Stimulated activated naive CD8-positive, alpha-beta T cell treated with anti-CD3 and anti-CD28 coated beads, Interleukin-15, Interleukin-2, amounts not matched to agents 100 U/mL and 50 U/mL, for 24 hours (primary cell): ENCODE results near the gene SLC38A2.

Source experiments
- ATAC-seq: fragments of 150-1000 bp; cut with Tn5 transposase; one replicate; pipeline ENCODE4 v1.10.0; 2021
- DNase-seq: peaks from one replicate; pipeline ENCODE4 v3.0.0; 2021

Gene SLC38A2

DNA sequence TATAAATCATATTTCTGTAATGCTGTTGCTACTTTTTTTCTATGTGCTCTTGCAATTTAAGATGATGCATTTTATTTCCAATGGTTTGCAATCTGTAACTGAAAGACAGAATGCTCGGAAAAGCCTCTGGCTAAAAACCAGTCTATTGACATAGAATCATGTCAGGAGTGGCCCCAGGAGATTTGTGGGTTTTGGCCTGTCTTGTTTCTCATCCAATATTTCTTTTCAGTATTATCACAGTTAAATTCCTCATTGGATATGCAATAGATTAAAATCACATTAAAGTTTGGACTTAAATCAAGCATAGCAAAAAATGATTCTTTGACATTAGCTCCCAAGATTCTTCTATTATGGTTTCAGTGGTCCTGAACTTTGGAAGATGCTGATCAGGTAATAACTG, 19.1 kb upstream of the SLC38A2 start:
- ATAC-seq (no peak), DNase-seq (no peak)

DNA sequence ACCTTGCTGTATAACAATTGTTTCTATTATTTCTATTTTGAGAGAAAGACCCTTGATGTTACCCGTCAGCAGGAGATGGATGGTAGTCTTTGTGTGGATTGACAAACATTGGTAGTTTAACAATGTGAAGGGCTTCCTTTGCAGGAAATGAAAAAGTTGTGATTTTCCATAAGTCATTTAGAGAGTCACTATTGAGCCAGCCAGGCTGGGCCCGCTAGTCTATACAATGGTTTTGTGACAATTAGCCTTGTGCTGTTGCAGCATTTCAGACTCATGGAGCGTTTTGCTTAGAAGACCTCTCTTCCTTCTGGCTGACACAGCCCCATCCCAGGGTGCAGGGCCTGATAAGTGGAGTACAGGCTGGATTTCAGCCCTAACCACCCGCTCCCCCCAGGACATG, 18.3 kb upstream of the SLC38A2 start:
- peak; percentile 11 for ATAC-seq
- no peak for DNase-seq

DNA sequence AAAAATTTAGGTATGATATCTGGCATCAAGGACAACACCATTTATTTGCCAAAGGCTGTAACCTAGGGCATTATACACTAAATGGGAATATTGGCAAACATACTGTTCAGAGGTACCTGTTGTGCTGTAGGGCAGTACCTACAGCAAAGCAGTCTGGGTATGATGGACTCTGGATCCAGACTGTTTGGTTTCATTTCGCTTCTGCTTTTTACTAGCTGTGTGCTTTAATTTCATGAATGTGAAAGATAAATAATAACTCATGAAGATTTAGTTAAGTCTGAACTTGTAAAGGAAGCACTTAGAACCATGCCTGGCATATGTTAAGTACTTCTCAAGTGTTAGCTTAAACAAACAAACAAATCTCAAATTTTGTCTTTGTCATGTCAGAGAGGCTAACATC, 17.7 kb upstream of the SLC38A2 start:
- no peak for ATAC-seq
- no peak for DNase-seq

DNA sequence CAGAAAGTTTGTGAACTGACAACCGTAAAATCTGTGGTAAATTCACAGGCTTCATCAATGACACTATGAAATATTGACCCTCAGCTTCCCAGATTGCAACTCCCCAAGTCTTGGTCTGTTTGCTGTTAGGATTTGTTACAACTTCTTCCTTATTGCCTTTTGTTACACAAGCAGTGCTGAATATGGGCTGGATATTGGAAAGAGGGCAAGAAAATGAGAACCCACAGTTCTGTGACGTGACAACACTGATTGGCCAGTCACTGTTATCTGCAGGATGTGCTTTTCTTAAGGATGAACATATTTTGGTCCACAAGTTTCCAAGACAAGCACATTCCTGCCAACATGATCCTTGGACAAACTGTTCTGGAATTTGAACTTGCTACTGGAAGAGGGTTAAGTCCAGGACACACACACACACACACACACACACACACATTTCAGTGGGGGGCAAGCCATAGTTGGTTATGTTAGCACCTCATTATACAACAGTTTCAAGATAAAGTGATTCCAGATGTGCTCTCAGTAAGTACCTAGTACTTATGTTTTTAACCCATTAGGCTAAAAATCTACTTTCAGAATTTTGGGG, 16.6 kb upstream of the SLC38A2 start:
- DNase-seq (no peak), ATAC-seq (no peak)

DNA sequence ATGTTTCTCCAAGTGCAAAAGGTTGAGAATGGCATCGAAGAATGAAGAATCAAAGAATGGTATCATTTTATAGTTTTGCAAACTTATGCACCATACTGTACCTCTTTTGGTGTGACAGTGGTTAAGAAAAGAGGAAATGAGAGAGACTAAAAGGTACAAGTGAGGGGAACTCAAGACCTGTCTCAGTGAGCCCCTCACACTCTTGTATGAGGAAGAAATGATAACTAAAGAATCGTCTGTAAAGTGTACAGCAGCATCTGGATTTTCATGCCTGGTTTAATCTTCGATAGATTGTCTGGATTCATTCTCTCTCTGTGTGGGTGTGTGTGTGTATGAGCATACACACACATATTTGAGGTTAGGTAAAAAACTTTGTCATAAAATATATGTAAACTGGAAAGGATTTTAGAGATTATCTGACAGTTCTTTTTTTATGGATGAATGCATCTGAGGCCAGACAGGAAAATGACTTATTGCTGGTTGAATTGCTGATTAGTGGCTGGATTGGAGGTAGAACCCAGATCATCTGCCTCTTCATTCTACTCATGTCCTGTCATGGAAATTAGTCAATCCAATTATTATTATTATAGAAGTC, 16.0 kb upstream of the SLC38A2 start:
- ATAC-seq (no peak), DNase-seq (no peak)

DNA sequence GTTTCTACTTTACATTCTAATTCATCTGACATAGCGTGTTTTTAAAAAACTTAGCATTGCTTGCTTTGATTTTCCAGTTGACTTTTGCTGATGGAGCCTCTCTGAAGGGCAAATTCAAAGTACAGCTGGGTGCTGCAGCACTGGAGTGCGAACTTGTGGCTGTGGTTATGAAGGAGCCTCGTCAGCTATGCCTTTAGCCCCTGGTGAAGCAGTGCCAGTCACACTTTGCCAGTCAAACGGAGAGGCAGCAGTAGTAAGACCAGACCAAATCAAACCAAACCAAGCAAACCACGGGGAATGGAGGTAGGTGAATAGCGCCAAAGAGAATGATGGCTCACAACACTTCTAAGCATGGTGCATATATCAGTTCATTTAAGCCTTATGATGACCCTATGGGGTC, 15.1 kb upstream of the SLC38A2 start:
- DNase-seq, result peak; percentile 63
- peak; percentile 55 for ATAC-seq

DNA sequence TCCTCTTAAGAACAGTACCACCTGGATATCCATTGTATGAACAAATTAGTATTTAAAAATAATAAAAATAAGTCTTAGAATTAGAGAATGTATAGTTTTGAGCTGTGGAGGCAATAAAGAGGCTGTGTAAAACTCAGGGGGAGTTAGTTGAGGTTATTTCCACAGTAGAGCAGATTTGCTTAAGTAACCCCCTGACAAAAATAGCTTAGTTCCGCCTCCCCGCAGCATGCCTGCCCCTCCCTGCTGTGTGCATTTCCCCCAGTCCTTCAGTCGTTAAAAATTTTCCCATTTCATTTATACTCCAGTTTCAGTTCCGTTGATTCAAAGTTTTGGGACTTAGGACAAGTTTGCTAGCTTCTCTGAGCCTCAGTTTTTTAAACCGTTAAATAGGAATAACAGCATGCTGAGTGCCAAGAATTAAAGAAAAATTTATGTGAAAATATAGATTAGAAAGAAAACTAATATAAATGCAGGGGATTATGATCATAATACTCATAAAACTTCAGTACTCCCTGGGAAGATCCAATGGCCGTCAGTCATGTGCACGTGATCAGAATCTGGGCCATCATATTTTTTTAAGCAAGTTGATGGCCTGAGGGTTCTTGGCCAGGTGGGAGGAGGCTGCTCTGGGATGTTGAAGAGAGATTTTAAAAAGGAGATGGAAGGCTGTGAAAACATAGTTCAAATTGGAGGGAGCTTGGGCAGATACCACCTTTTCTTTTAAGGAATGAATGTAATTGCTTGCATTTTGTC, 14.5 kb upstream of the SLC38A2 start:
- DNase-seq (peak; percentile 38), ATAC-seq (no peak)

DNA sequence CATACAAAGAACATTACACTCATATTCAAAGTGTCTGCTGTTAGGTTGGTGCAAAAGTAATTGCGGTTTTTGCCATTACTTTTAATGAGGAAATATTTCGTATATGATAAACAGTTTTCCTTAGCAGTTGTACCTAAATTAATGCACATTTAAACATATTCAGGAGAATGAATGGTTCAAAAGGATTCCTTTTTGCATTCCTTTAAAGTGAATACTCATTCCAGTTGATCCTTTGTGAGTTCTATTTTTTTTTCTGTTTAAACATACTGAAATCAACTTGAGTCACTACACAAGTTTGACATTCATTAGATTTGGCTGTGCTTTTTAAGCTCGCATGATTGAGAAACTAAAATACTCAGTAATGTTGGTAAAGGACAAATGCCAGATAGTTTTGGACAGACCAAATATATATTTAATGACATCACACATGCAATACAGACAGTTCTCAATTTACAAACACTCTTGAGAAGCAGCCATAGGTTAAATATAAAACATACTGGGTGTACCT, 13.8 kb upstream of the SLC38A2 start:
- ATAC-seq, result no peak
- DNase-seq, result no peak

DNA sequence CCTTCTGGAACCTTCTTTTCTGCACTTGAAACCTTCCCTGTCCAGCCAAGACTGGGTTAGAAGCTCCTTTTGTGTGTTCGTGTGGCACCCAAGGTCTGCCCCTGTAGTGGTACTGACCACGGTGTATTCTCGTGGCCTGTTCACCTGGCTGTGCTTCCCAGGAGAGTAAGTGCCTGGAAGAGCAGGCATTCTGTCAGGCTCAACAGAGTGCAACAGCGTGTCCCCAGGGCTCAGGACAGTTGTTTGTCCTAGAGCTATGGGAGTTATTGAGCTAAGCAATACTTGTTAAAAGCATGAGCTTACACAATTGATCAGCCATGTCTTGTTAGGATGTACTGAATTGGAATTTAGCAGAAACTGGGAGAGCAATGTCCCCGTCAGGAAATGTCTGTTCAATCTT, 12.9 kb upstream of the SLC38A2 start:
- DNase-seq (no peak), ATAC-seq (no peak)

DNA sequence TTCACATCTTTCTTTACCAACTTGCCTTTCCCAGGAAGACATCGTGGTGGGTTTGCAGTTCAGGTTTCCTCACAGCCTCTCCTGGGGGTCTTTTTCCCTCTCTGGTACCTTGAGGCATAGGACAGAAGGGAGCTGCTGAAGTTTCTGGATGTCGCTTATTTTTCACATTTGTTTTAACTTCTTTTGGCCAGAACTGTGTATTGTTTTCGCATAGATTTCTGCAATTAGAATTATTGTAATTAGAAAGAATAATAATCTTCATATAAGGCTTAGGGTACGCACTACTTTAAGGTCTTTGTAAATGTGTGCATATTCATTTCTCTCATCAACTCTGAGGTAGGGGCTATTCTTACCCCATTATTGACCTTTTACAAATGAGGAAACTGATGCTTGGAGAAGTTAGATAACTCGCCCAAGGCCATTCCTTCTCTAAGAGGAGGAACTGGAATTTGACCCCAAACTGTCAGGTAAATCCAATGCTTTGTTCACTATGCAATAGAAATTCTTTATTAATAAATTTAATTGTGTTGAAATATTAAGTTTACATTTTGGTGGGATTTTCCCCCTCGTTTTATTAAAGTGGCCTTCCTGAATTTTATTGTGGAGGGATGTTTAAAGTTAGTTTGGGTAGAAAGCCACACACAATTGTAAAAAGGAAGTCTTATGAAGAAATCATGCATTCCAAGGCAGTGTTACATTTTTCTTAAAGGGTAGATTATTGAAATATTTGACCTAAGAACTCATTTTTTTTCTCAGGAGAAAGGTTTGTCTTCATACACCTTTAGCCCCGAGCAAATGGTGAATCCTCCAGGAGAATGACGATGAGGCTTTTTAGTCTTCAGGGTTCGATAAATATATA, 12.1 kb upstream of the SLC38A2 start:
- no peak for DNase-seq
- ATAC-seq, result no peak

DNA sequence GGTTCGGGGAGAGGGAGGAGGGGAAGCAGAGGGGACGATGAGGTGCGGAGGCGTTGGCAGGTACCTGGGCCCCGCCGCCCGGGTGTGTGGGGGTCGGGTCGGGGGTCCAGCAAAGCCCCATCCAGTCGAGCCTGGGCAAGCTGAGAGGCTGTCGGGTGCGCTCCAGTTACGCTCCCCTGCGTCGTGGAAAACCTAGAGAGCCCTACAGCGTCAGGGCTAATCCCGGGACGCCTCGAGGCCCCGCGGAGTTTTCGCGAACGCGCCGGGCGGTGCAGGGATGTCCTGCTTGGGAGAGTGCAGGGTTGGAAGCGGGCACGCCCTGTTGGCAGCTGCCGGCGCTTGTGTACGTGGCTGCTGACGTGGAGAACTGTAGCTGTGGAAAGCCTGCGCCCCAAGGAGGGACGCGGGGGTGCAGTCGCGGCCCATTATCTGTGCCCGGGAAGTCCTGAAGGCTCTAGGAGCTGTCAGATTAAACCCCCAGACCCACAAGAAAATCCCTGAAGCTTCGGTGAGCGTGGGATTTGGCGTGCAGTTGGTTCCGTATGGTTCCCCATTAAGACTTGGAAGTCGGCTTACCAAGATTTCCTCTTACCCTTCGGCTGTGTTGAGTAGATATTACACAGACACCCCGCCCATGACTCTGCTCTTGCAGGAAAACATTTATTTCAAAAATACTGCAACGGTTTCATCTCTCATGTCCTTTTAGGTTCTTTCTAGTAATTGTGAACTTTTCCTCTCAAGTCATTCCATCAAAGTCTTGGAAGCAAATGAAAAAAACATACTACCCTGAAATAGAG, 11.3 kb upstream of the SLC38A2 start:
- peak; percentile 68 for ATAC-seq
- peak; percentile 78 for DNase-seq

DNA sequence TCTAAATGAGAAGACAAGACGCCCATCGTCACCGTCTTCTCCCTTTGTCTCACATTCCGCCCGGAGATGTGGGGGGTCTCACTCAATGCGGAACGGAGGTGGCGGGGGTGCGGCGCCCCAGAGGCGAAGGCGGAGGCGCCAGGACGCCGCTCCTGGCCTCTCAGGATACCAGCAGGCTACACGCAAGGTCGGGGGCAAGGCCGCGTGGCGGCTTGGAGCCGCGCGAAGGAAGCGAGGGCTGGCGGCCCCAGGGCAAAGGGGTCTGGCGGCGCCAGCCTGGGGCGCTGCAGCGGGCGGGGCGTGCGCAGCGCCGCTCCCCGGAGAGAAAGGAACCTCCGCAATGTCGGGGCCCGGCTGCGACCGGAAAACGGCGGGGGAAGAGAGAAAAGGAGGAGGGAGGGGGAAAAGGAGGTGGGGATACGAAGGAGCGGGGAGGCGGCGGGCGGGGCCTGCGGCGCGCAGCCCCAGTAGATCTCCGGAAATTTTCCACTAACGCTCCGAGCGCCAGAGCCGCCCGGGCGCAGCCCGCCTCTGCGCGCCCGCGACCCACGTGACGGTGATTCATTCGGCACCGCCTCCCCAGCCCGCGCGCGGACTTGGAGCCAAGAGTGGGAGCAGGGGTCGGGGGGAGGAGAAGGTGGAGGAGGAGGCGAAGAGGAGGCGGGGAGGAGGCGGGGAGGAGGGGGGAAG, 10.5 kb upstream of the SLC38A2 start:
- ATAC-seq, result peak; percentile 82
- DNase-seq, result peak; percentile 95

DNA sequence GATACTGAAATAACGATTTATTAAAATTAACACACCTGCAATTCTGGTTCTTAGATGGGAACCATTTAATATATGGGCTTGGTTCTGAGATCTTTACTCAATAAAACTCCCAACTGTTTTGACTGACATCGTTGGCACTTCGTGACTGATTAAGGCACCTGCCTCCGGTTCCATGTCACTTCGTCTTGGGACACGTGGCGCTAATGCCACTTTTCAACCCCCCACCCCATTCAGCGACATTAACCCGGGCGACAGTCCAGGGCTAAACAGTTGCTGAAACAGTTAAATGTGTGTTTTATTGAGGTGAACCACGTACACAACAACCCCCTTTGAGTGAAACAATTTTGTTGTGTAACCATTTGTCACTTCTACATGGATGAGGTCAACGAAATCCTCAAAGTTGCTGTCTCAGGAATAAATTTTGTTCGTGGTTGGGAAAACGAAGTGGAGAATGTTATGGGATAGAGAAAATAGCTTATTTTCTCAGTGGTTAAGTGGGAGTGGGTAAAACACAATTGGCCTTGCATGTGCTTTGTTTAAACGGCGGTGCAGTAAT, 9.9 kb upstream of the SLC38A2 start:
- DNase-seq, result no peak

DNA sequence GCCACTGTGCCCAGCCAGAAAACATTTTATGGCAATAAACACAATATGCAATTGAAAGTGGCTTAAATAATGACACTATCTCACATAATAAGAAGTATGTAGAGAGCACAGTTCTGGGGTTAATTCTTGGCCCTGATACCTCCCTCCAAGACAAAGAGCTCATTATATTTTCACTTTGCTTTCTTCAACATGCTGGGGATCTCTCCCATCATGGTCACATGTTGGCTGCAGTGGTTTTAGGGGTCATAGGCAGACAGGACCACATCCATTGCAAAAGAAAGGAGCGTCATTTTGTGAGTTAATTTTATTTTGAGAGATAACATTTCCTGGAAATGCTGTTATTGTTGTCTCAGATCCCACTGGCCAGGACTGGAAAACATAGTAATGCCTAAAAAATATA, 8.3 kb upstream of the SLC38A2 start:
- DNase-seq, result no peak
- ATAC-seq, result no peak

More for the DNA sequence above, 9.9 kb upstream of the SLC38A2 start:
- ATAC-seq, result no peak

DNA sequence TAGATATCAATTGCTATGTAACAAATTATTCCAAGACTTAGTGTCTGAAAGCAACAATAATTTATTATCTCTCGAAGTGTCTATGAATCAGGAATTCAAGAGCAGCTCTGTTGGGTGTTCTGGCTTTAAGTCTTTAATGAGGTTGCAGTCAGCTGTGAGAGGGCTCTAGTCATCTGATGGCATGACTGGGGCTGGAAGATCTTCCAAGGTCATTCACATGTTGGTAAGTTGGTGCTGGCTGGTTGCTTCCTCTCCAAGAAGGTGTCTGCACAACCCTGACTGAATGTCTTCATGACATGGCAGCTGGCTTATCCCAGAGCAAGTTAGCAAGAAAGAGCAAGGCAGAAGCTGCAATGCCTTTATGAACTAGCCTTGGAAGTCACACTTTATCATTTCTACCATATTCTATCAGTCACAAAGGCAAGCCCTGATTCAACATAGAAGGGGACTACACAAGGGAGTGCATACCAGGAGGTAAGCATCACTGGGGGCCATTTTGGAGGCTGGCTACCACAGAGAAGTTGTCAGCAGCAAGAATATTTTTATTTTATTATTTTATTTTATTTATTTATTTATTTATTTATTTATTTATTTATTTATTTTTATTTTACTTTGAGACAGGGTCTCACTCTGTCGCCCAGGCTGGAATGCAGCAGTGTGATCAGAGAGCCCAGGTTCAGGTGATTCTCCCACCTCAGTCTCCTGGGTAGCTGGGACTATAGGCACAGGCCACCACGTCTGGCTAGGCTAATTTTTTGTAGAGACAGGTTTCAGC, 7.6 kb upstream of the SLC38A2 start:
- DNase-seq (no peak), ATAC-seq (no peak)

DNA sequence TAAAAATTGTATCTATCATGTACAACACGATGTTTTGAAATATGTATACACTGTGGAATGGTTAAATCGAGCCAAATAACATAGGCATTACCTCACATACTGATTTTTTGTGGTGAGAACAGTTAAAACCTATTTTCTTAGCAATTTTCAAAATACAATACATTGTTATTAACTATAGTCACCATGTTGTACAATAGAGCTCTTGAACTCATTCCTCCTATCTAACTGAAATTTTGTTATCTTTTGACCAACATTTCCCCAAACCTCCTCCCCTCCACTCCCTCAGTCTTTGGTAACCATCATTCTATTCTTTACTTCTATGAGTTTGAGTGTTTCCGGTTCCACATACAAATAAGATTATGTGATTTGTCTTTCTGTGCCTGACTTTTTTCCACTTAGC, 6.8 kb upstream of the SLC38A2 start:
- ATAC-seq, result no peak
- DNase-seq, result no peak

DNA sequence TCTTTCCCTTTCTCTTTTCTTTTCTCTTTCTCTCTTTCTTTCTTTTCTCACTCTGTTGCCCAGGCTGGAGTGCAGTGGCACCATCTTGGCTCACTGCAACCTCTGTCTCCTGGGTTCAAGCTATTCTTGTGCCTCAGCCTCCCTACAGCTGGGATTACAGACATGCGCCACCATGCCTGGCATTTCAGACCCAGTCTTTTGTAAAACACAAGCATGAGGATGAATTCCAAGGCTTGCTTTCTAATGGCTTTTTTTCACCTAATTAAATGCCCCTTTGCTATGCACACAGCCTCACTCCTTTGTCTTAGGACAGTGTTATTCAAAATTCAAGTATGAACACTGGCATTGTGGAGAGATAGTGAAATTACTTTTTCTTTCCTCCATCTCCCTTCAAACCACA, 6.0 kb upstream of the SLC38A2 start:
- ATAC-seq, result no peak
- no peak for DNase-seq

DNA sequence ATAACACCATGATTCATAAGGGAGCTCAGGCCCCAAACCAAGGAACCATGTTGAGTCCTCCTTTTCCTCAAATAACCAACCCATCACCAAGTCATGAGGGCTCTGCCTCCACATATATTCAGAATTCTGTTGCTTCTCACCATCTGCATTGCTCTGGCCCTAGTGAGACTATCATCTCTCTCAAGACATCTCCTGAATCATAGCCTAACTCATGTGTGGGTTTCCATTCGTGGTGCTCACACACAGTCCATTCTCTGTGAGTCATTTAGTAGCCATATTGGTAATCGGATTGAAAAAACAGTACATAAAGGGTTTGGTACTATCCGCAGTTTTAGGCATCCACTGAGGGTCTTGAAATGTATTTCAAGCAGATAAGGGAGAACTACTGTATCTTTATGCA, 5.1 kb upstream of the SLC38A2 start:
- no peak for DNase-seq
- peak; percentile 85 for ATAC-seq

DNA sequence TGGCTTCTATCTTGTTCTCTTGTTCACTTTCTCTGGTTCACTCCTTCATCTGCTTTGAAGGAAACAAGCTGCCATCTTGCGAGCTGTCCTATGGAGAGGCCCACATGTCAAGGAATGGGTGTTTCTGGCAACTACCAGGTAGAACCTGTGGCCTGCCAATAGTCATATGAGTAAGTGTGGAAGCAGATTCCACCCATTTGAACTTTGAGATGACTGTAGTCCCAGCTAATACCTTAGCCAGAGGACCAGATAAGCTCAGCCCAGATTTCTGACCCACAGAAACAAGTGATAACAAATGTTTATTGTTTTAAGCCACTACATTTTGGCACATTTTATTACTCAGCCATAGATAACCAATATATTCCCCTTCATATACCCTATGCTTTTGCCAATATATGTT, 4.0 kb upstream of the SLC38A2 start:
- no peak for DNase-seq
- ATAC-seq, result no peak

DNA sequence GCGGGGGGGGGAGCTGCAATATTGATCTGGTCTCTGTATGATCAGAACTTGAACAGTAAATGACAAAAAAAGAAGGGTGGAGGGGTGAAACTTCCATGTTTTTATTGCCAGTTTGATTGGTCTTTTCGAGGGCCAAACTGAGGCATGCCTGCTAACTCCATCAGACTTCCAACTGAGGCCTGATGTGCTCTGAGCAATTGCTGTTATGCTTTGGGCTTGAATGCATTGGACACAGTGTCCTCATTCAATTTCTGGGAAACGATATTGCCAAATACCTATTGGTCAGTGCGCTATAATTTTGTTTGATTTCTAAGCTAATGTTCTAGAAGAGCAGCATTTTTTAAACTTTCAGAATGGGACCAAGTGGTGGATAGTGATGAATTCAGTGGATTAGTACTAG, 2.1 kb upstream of the SLC38A2 start:
- no peak for ATAC-seq
- DNase-seq, result no peak
